Coronary artery (tissue), 2 donors: Measurements from ENCODE around the gene ELFN1.

Source experiments
- DNase-seq: peaks from one replicate; pipeline ENCODE4 v3.0.0-alpha.2; 2017; ENCODE audit warnings: low spot score
- H3K27ac ChIP-seq, 2 donors: fragments of 200-600 bp; sonication (generic); one replicate each; pipeline ENCODE4 v1.5.1; 2016 to 2019
- H3K4me3 ChIP-seq: fragments of 200-600 bp; sonication (generic); 2 replicates; pipeline ENCODE4 v1.5.1; 2016; ENCODE audit warnings: mild to moderate bottlenecking, moderate library complexity
- CTCF ChIP-seq: fragments of 200-600 bp; sonication (generic); IDR thresholded peaks from one replicate; pipeline ENCODE4 v1.5.1; 2019; ENCODE audit warnings: antibody characterized with exemption

Gene ELFN1

GRCh38 chr7:1739593-1739992 lies 69.5 kb downstream of the ELFN1 start:
- Histone ChIP-seq H3K4me3 (no peak overlapping the region), H3K27ac (no peak overlapping the region)
- no peak for TF ChIP-seq CTCF
- DNase-seq, result no peak

GRCh38 chr7:1740214-1740613 lies 70.1 kb downstream of the ELFN1 start:
- Histone ChIP-seq H3K4me3 (no peak overlapping the region), H3K27ac (no peak overlapping the region)
- no peak for DNase-seq
- TF ChIP-seq CTCF, result no peak

- H3K4me3 ChIP-seq, result no peak overlapping the region
- no peak for TF ChIP-seq CTCF
Observed at GRCh38 chr7:1741246-1741645, 71.2 kb downstream of the ELFN1 start.

GRCh38 chr7:1741751-1742554 lies 71.9 kb downstream of the ELFN1 start:
- no peak overlapping the region for H3K27ac ChIP-seq
- no peak for TF ChIP-seq CTCF
- H3K4me3 ChIP-seq, result no peak overlapping the region
- no peak for DNase-seq

More at GRCh38 chr7:1741246-1741645, 71.2 kb downstream of the ELFN1 start:
- no peak overlapping the region for H3K27ac ChIP-seq
- no peak for DNase-seq

- TF ChIP-seq CTCF, result no peak
- Histone ChIP-seq H3K27ac (no peak overlapping the region), H3K4me3 (peak overlapping the region; percentile 10)
- DNase-seq, result no peak
Observed at GRCh38 chr7:1742555-1743303, 72.7 kb downstream of the ELFN1 start.

- DNase-seq, result no peak
- TF ChIP-seq CTCF, result no peak
- no peak overlapping the region for H3K27ac ChIP-seq
- no peak overlapping the region for H3K4me3 ChIP-seq
Observed at GRCh38 chr7:1743481-1744230, 73.6 kb downstream of the ELFN1 start.
